H1 (cell line): ENCODE results near the gene TUBGCP6. TPM values are rescaled to one million over a fixed set of nuclear protein-coding genes. Genes with fewer than 3 reads are reported as not detected.

Source experiments
- CTCF ChIA-PET: fragments of 300-600 bp; sonication (Branson Sonifier 250); formaldehyde crosslinking; loops from one replicate; lab custom pipeline; 2021; ENCODE audit not compliant: partially characterized antibody; lab: Charles Lee
- POLR2A ChIA-PET: fragments of 300-600 bp; sonication (Branson Sonifier 250); formaldehyde crosslinking; loops from one replicate; lab custom pipeline; 2021; ENCODE audit warnings: inconsistent platforms; ENCODE audit not compliant: partially characterized antibody; lab: Charles Lee
- DNase-seq, 2 experiments: peaks; one replicate each; pipeline versions ENCODE4 v3.0.0 to v3.0.0-alpha.2; 2010 to 2022; ENCODE audit warnings: low spot score in 2 of 2, low read depth in 1 of 2, mixed read lengths in 1 of 2
- FAIRE-seq: peaks from 2 replicates; lab custom pipeline; 2011; peaks lifted over from hg19 to GRCh38; lab: Jason Lieb, UNC
- H2AFZ ChIP-seq: 2 replicates; pipeline ENCODE4 v1.8.1; 2012; ENCODE audit warnings: low read length, inconsistent platforms
- H2AK5ac ChIP-seq: 2 replicates; pipeline ENCODE4 v1.6.1; 2013; ENCODE audit warnings: low read depth, low read length
- H2BK120ac ChIP-seq: replicated peaks from 2 replicates; pipeline ENCODE3; 2013; ENCODE audit warnings: low read depth, low read length, inconsistent platforms
- H2BK12ac ChIP-seq: 2 replicates; pipeline ENCODE4 v1.6.1; 2013; ENCODE audit warnings: low read depth, low read length
- H2BK15ac ChIP-seq: 2 replicates; pipeline ENCODE4 v1.6.1; 2013; ENCODE audit warnings: low read length
- H2BK20ac ChIP-seq: 2 replicates; pipeline ENCODE4 v1.6.1; 2013; ENCODE audit warnings: low read length
- H2BK5ac ChIP-seq: 2 replicates; pipeline ENCODE4 v1.6.1; 2013; ENCODE audit warnings: low read depth, low read length
- H3K14ac ChIP-seq: 2 replicates; pipeline ENCODE4 v1.6.1; 2013; ENCODE audit warnings: inconsistent platforms; ENCODE audit not compliant: insufficient read length
- H3K18ac ChIP-seq: 2 replicates; pipeline ENCODE4 v1.6.1; 2013; ENCODE audit warnings: low read length; ENCODE audit errors: extremely low read depth
- H3K23ac ChIP-seq: 2 replicates; pipeline ENCODE4 v1.6.1; 2013; ENCODE audit warnings: inconsistent platforms; ENCODE audit not compliant: insufficient read length
- H3K23me2 ChIP-seq: 2 replicates; pipeline ENCODE4 v1.6.1; 2013; ENCODE audit warnings: low read depth, low read length
- H3K27ac ChIP-seq: 2 replicates; pipeline ENCODE4 v1.6.1; 2011; ENCODE audit warnings: low read depth, low read length, inconsistent platforms
- H3K27me3 ChIP-seq, 4 experiments: replicated peaks in 1 of 4; 1 replicate in 1 of 4; 2 replicates in 3 of 4; pipeline versions ENCODE4 v1.6.1 to v1.8.1; 2011 to 2013; ENCODE audit warnings: low read length in 3 of 4, mild to moderate bottlenecking in 3 of 4, inconsistent platforms in 2 of 4, mixed read lengths in 2 of 4, moderate library complexity in 1 of 4; ENCODE audit not compliant: control insufficient read depth in 3 of 4, insufficient read depth in 3 of 4; ENCODE audit errors: extremely low read depth in 1 of 4
- H3K36me3 ChIP-seq, 4 experiments: 2 replicates each; pipeline versions ENCODE4 v1.6.1 to v1.8.1; 2011 to 2013; ENCODE audit warnings: mild to moderate bottlenecking in 4 of 4, low read length in 3 of 4, moderate library complexity in 2 of 4, control low read depth in 1 of 4, inconsistent platforms in 1 of 4; ENCODE audit not compliant: insufficient read depth in 4 of 4, control insufficient read depth in 2 of 4
- H3K4ac ChIP-seq: replicated peaks from 2 replicates; pipeline ENCODE3; 2013; ENCODE audit warnings: low read length, low read depth, mixed read lengths, inconsistent platforms; ENCODE audit not compliant: insufficient read length
- H3K4me1 ChIP-seq, 4 experiments: replicated peaks in 1 of 4; 1 replicate in 1 of 4; 2 replicates in 3 of 4; pipeline versions ENCODE4 v1.6.1 to v1.8.1; 2011 to 2013; ENCODE audit warnings: low read length in 3 of 4, inconsistent platforms in 2 of 4, mixed read lengths in 1 of 4; ENCODE audit not compliant: insufficient read depth in 4 of 4, control insufficient read depth in 3 of 4
- H3K4me2 ChIP-seq, 2 experiments: 2 replicates each; pipeline versions ENCODE4 v1.6.1 to v1.8.1; 2011 to 2013; ENCODE audit warnings: low read depth in 2 of 2, low read length in 2 of 2, control low read depth in 1 of 2, inconsistent platforms in 1 of 2, mild to moderate bottlenecking in 1 of 2; ENCODE audit not compliant: insufficient read depth in 1 of 2
- H3K4me3 ChIP-seq, 4 experiments: fragments of 200-600, 300-600 bp in 1 of 4; sonication (generic), shearing (Covaris generic), sonication (Bioruptor Twin) in 1 of 4; 2 replicates each; pipeline versions ENCODE4 v1.5.1 to v1.8.1; 2011 to 2016; ENCODE audit warnings: low read length in 4 of 4, low read depth in 3 of 4, control low read depth in 2 of 4, inconsistent platforms in 2 of 4, mild to moderate bottlenecking in 2 of 4, mixed read lengths in 1 of 4, moderate library complexity in 1 of 4; ENCODE audit not compliant: insufficient read depth in 2 of 4; ENCODE audit errors: extremely low read depth in 1 of 4
- H3K56ac ChIP-seq: replicated peaks from 2 replicates; pipeline ENCODE3; 2013; ENCODE audit warnings: low read depth, mild to moderate bottlenecking, mixed read lengths, low read length, inconsistent platforms; ENCODE audit not compliant: insufficient read length
- H3K79me1 ChIP-seq: 2 replicates; pipeline ENCODE4 v1.6.1; 2013; ENCODE audit warnings: low read depth, low read length, control low read depth
- H3K79me2 ChIP-seq, 2 experiments: 2 replicates each; pipeline versions ENCODE4 v1.6.1 to v1.8.1; 2012 to 2013; ENCODE audit warnings: low read length in 2 of 2, mild to moderate bottlenecking in 2 of 2, inconsistent platforms in 1 of 2; ENCODE audit not compliant: insufficient read depth in 2 of 2, control insufficient read depth in 1 of 2
- H3K9ac ChIP-seq, 4 experiments: replicated peaks in 1 of 4; 1 replicate in 1 of 4; 2 replicates in 3 of 4; pipeline versions ENCODE4 v1.6.1 to v1.8.1; 2011 to 2013; ENCODE audit warnings: low read depth in 3 of 4, low read length in 3 of 4, control low read depth in 2 of 4, mild to moderate bottlenecking in 2 of 4, moderate library complexity in 2 of 4, inconsistent platforms in 1 of 4; ENCODE audit errors: extremely low read depth in 1 of 4
- H3K9me3 ChIP-seq, 2 experiments: 2 replicates each; pipeline versions ENCODE4 v1.6.1 to v1.8.1; 2012 to 2013; ENCODE audit warnings: mild to moderate bottlenecking in 2 of 2, moderate library complexity in 2 of 2, control low read depth in 1 of 2, inconsistent platforms in 1 of 2, low read depth in 1 of 2, low read length in 1 of 2, mixed read lengths in 1 of 2; ENCODE audit not compliant: insufficient read depth in 2 of 2
- H4K20me1 ChIP-seq, 2 experiments: replicated peaks in 1 of 2; 2 replicates each; pipeline versions ENCODE3 to v1.8.1; 2011 to 2013; ENCODE audit warnings: inconsistent platforms in 2 of 2, low read length in 2 of 2, mild to moderate bottlenecking in 1 of 2; ENCODE audit not compliant: insufficient read depth in 2 of 2, control insufficient read depth in 1 of 2
- H4K5ac ChIP-seq: 2 replicates; pipeline ENCODE4 v1.6.1; 2013; ENCODE audit warnings: low read length, low read depth, mixed read lengths, inconsistent platforms; ENCODE audit not compliant: insufficient read length
- H4K8ac ChIP-seq: 2 replicates; pipeline ENCODE4 v1.8.0; 2013; ENCODE audit warnings: mild to moderate bottlenecking, moderate library complexity, low read length, inconsistent platforms; ENCODE audit not compliant: insufficient read depth; ENCODE audit errors: extremely low read depth
- H4K91ac ChIP-seq: replicated peaks from 2 replicates; pipeline ENCODE3; 2013; ENCODE audit warnings: low read length, mixed read lengths, inconsistent platforms; ENCODE audit not compliant: insufficient read length
- ASH2L ChIP-seq: fragments of 200-600, 300-600 bp; sonication (generic); IDR thresholded peaks from one replicate; pipeline ENCODE4 v1.7.1; 2017; ENCODE audit warnings: low read length
- BRCA1 ChIP-seq: IDR thresholded peaks from 2 replicates; pipeline ENCODE4 v1.6.1; 2012; ENCODE audit warnings: low read depth, low read length, improper control_type of control experiment
- CHD1 ChIP-seq: IDR thresholded peaks from 2 replicates; pipeline ENCODE4 v1.6.1; 2012; ENCODE audit warnings: low read depth, low read length, improper control_type of control experiment
- EP300 ChIP-seq, 2 experiments: IDR thresholded peaks; 1 replicate in 1 of 2; 2 replicates in 1 of 2; pipeline ENCODE4 v1.6.1; 2011 to 2012; ENCODE audit warnings: low read depth in 2 of 2, low read length in 2 of 2, mild to moderate bottlenecking in 2 of 2, borderline replicate concordance in 1 of 2, inconsistent platforms in 1 of 2, moderate library complexity in 1 of 2
- FOSL1 ChIP-seq: IDR thresholded peaks from 2 replicates; pipeline ENCODE4 v1.6.1; 2011; ENCODE audit warnings: mild to moderate bottlenecking, low read depth, low read length, moderate library complexity; ENCODE audit not compliant: insufficient read depth
- GABPA ChIP-seq: IDR thresholded peaks from 2 replicates; pipeline ENCODE4 v1.6.1; 2011; ENCODE audit warnings: mild to moderate bottlenecking, low read length, moderate library complexity, borderline replicate concordance; ENCODE audit not compliant: insufficient read depth
- KDM1A ChIP-seq: fragments of 200-600, 300-600 bp; sonication (generic); IDR thresholded peaks from 2 replicates; pipeline ENCODE4 v1.7.1; 2016; ENCODE audit warnings: mild to moderate bottlenecking, low read length, borderline replicate concordance
- NRF1 ChIP-seq: IDR thresholded peaks from 2 replicates; pipeline ENCODE4 v1.6.1; 2011; ENCODE audit warnings: mild to moderate bottlenecking, low read depth, low read length, improper control_type of control experiment
- POU5F1 ChIP-seq: IDR thresholded peaks from 2 replicates; pipeline ENCODE4 v1.6.1; 2011; ENCODE audit warnings: low read depth, mild to moderate bottlenecking, low read length, moderate library complexity
- TBP ChIP-seq: IDR thresholded peaks from 2 replicates; pipeline ENCODE4 v1.6.1; 2011; ENCODE audit warnings: low read depth, low read length, improper control_type of control experiment
- TCF12 ChIP-seq: IDR thresholded peaks from 2 replicates; pipeline ENCODE4 v1.6.1; 2011; ENCODE audit warnings: low read depth, mild to moderate bottlenecking, low read length
- WGBS, 2 experiments: shearing (Covaris generic) in 1 of 2; methylation state at CpG; one replicate each; pipeline versions ENCODE4 v1.1.6 to v1.1.7; 2013 to 2015; ENCODE audit warnings: low lambda C conversion rate in 2 of 2, mixed read lengths in 2 of 2, inconsistent platforms in 1 of 2, low coverage in 1 of 2, missing lambda C conversion rate in 1 of 2; ENCODE audit not compliant: insufficient replicate concordance in 2 of 2, insufficient coverage in 1 of 2, insufficient read length in 1 of 2; ENCODE audit errors: extremely low coverage in 1 of 2, missing lambda C conversion rate in 1 of 2; 5-methylcytosine and 5-hydroxymethylcytosine counted together
- polyA plus RNA-seq, 7 experiments: library from polyadenylated mRNA; depleted of rRNA in 3 of 7; stranded (reverse) in 5 of 7; unstranded in 2 of 7; fragments of >200 nt in 5 of 7; fragments of 200-250 nt in 2 of 7; gene quantifications; 1 replicate in 5 of 7; 2 replicates in 1 of 7; 4 replicates in 1 of 7; pipeline versions ENCODE4 v1.2.1 to v1.2.3, GENCODE V29; 2011 to 2013; ENCODE audit warnings: missing spikeins in 2 of 7, mixed read lengths in 2 of 7
- total RNA-seq: library from RNA; stranded (reverse); fragmentation: NEBNext Ultra II Directional; extraction: Animal tissue kit (Norgen Biotek cat#: 25700); gene quantifications from 2 replicates; pipeline ENCODE4 v1.2.1, GENCODE V29; 2021

Gene TUBGCP6
- total and polyA plus RNA-seq, 2 of the 8 experiments (the other 6 are each of a cell fraction or from before 2014, with no cell fraction given), result 24.2 to 24.7 TPM

- Histone ChIP-seq H3K4me2 (peak overlapping the region; percentile 77 to 78), H3K36me3 (no peaks in the 10 kb centered on the region), H2BK120ac (no peak overlapping the region), H3K79me1 (no peaks in the 10 kb centered on the region), H2BK5ac (no peak overlapping the region), H3K27me3 (peaks cover 1 to 22% (median 18%) of the 10 kb centered on the region in 4 experiments; a peak in 6 of 7 replicates), H2BK20ac (no peak overlapping the region), H2AFZ (no peak overlapping the region; the same call in 1 of the 2 replicates), H3K56ac (no peak overlapping the region), H3K18ac (no peak overlapping the region; the same call in none of the 2 replicates), H2BK15ac (0 out of 2 replicates have a peak overlapping the region, but pooled peaks have one; percentile 61), H4K8ac (peak overlapping the region; percentile 89; the same call in 1 of the 2 replicates), H4K20me1 (peaks cover 5 to 10% of the 10 kb centered on the region in 2 experiments), H3K79me2 (no peaks in the 10 kb centered on the region), H2AK5ac (no peak overlapping the region), H3K27ac (no peak overlapping the region), H4K91ac (peak overlapping the region; percentile 40), H3K23me2 (peaks cover 6% of the 10 kb centered on the region; the same call in 1 of the 2 replicates), H3K23ac (no peak overlapping the region), H3K4me3 (peak overlapping the region; percentile 35 to 73 (median 48)), H3K14ac (no peak overlapping the region), H2BK12ac (no peak overlapping the region), H3K9ac (peak overlapping the region in 1 of 4 experiments; percentile 19; a peak in 2 of 7 replicates), H3K9me3 (no peaks in the 10 kb centered on the region), H3K4me1 (peaks cover 0 to 20% (median 10%) of the 10 kb centered on the region in 4 experiments; a peak in 6 of 7 replicates), H3K4ac (no peak overlapping the region), H4K5ac (no peak overlapping the region)
- DNase-seq (peak in 1 of 2 experiments; percentile 72), FAIRE-seq (no peak)
- WGBS, 2 experiments, result 3% methylated on average over 56 of the region's 92 CpGs; no CpG with 5 or more reads in 1 of the 2 experiments
- ChIA-PET POLR2A (interaction anchor here (0.6 to 2.3 kb wide), 5 partner anchors 9 to 60 kb away, joined by 3 to 5 read pairs (median 3); partner anchors contain the start of gene HDAC10), CTCF (interaction anchor here (2.2 to 4.7 kb wide), 3 partner anchors 9 to 81 kb away, joined by 12 to 26 read pairs (median 17); partner anchors contain the start of gene HDAC10)
- TF ChIP-seq FOSL1 (no peak), CHD1 (no peak), NRF1 (0 out of 2 replicates have a peak, but pooled peaks have one; percentile 11), BRCA1 (no peak), ASH2L (no peak), KDM1A (no peak), TBP (no peak), POU5F1 (no peak), GABPA (no peak), TCF12 (no peak), EP300 (IDR thresholded peaks at IDR 0.05; ENCODE audit: borderline replicate concordance in 1 of 2, low read depth in 2 of 2, low read length in 2 of 2) (no peak)
Observed at GRCh38 chr22:50260801-50261614, 16.2 kb upstream of the TUBGCP6 start.
